ENCODE data around the gene LPAR6.

- TF ChIP-seq, protein P1, sequence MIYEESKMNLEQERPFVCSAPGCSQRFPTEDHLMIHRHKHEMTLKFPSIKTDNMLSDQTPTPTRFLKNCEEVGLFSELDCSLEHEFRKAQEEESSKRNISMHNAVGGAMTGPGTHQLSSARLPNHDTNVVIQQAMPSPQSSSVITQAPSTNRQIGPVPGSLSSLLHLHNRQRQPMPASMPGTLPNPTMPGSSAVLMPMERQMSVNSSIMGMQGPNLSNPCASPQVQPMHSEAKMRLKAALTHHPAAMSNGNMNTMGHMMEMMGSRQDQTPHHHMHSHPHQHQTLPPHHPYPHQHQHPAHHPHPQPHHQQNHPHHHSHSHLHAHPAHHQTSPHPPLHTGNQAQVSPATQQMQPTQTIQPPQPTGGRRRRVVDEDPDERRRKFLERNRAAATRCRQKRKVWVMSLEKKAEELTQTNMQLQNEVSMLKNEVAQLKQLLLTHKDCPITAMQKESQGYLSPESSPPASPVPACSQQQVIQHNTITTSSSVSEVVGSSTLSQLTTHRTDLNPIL (CRISPR knock-in tag; IDR thresholded peaks at IDR 0.05; ENCODE audit: low read depth) = no peak
- TF ChIP-seq TSHZ2 (CRISPR knock-in tag; IDR thresholded peaks at IDR 0.05) (no peak), ISL1 (CRISPR knock-in tag; IDR thresholded peaks at IDR 0.05) (no peak), ARNTL (CRISPR knock-in tag; IDR thresholded peaks at IDR 0.05; ENCODE audit: borderline replicate concordance, low read depth) (no peak), SNAI2 (CRISPR knock-in tag; IDR thresholded peaks at IDR 0.05) (no peak), TCF4 (CRISPR knock-in tag; IDR thresholded peaks at IDR 0.05; ENCODE audit: borderline replicate concordance) (no peak), RARB (CRISPR knock-in tag; IDR thresholded peaks at IDR 0.05) (no peak), PATZ1 (CRISPR knock-in tag; IDR thresholded peaks at IDR 0.05; ENCODE audit: borderline replicate concordance) (no peak)
- TF ChIP-seq, protein P2, sequence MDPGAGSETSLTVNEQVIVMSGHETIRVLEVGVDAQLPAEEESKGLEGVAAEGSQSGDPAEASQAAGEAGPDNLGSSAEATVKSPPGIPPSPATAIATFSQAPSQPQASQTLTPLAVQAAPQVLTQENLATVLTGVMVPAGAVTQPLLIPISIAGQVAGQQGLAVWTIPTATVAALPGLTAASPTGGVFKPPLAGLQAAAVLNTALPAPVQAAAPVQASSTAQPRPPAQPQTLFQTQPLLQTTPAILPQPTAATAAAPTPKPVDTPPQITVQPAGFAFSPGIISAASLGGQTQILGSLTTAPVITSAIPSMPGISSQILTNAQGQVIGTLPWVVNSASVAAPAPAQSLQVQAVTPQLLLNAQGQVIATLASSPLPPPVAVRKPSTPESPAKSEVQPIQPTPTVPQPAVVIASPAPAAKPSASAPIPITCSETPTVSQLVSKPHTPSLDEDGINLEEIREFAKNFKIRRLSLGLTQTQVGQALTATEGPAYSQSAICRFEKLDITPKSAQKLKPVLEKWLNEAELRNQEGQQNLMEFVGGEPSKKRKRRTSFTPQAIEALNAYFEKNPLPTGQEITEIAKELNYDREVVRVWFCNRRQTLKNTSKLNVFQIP (CRISPR knock-in tag; IDR thresholded peaks at IDR 0.05; ENCODE audit: borderline replicate concordance, low read depth) = no peak
Observed at GRCh38 chr13:48456546-48456945, 43.6 kb upstream of the LPAR6 start.
